Sciatic nerve (tissue), 2 donors: ENCODE results near the gene KLHDC7A. TPM values are rescaled to one million over a fixed set of nuclear protein-coding genes. Genes with fewer than 3 reads are reported as not detected.

ENCODE experiments used
- ATAC-seq: fragments of 200-7000 bp; cut with Tn5 transposase; one replicate; pipeline ENCODE4 v1.9.1; 2020; ENCODE audit warnings: mild to moderate bottlenecking, moderate library complexity
- DNase-seq: peaks from one replicate; pipeline ENCODE4 v3.0.0-alpha.2; 2020; ENCODE audit warnings: low spot score
- intact Hi-C: fragments of 100-400 bp; cut with DNase I; formaldehyde crosslinking; loops from one replicate; pipeline ENCODE4 v1.14.2; 2022
- total RNA-seq: library from RNA; stranded (reverse); fragmentation: NEBNext Ultra II Directional; extraction: Animal tissue kit (Norgen Biotek cat#: 25700); gene quantifications from one replicate; pipeline ENCODE4 v1.2.1, GENCODE V29; 2021
- donor health status: DM: no; HTN: no; CAD: no.
- donor health status: DM: no; HTN: no; CAD: no.

Gene KLHDC7A
- total RNA-seq, 1 donor from 2014 or later = not detected

DNA sequence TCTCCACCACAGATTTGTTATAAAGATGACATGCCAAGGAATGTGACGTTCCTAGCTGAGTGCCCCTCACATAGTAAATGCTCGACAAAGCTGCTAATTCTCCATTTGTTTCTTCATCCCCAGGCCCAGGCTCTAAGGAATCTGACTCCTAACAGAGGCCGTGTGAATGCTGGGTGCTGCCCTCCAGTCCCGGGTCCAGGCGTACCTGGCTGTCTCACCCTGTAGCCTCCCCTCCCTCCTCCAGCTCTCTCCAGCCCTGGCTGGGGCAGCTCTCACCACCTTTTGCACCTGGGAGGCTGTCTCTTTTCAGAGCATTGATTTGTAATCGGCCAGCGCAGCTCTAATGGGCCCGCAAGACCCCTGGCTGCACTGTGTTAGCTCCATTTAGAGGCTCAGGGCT is 11.2 kb upstream of the KLHDC7A start:
- ATAC-seq = no peak
- intact Hi-C loops = no loop called here
- DNase-seq = no peak

DNA sequence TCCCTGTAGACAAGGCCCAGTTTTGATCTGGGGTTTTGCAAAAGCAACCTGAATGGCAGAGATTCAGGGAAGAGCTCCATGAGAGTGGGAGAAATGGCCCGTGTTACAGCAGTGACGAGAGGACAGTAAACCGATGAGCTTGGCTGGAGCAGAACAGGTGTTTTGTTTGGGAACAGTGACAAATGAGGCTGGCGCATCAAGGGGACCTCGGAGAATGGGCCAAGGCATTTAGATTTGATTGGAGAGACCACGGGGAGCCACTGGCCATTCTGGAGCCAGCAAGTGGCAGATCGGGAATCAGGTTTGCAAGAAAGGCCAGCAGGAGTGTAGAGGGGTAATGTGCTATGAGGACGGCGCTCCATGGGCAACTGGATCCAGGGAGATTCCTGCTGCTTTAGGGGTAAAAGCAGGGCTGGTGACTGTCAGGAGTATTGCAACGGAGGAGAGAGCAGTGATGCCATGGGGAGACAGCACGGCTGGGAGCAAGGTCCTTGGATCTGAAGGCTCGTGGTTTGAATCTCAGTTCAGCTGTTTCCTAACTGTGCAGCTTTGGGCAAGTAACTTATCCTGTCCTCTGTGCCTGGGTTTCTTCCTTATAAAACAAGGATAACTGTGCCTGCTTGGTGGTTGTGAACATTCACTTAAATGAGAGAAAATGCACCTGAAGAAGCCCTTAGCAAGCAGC is 9.9 kb upstream of the KLHDC7A start:
- intact Hi-C loops = no loop called here
- DNase-seq = no peak
- no peak for ATAC-seq

DNA sequence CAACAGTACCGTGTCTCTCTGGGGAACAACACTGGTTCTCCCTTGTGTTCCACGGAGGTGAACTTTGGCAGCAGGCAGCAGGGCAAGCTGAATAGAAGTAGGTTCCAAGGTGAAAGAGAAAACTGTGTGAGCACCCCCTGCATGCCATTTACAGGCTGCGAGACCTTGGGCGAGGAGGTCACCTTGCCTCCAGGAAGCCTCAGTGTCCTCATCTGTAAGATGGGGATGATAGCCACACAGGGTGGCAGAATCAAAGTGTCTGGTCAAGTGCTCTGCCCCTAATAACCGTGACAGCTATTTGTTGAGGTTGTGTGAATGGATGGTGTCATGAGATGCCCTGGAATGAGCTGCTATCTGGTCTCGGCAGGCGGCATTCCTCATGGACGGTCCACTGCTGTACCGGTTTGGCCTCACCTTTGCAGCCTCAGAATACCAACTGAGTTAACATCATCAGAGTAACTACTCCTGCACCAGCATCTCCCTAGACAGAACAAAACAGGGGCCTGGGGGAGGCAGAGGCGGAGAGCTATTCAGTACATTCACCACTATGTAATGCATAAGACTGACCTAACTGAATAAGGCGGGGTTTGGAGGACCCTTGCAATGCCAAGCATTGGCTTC is 7.4 kb upstream of the KLHDC7A start:
- no peak for DNase-seq
- intact Hi-C loops = no loop called here
- no peak for ATAC-seq

DNA sequence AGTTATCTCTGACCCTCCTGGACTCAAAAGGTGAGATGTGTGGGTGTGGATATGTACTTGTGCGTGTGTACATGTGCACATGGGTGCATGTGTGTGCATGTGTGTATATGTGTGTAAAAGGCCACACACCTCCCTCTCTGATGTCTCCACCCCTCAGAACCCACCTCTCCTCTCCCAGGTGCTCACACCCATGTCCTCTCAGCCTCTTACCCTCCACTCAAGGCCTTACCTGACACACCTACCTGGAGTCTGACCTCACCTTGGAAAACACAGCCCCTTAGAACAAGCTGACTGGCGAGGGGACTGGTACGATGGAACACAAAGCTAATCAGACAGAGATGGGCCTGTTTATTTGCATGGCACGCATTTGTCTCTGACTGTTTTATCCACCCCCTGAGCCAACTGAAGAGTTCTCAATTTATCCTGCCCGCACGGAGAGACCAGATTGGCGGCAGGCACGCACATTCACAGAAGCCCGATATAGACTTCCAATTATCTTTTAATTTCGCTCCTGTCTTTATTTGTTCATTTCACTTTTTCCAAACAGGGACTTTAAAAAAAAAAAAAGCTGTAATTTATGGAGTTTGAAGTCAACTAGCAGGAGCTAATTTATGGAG is 6.1 kb upstream of the KLHDC7A start:
- ATAC-seq (no peak), DNase-seq (no peak)
- intact Hi-C loops = no loop called here

DNA sequence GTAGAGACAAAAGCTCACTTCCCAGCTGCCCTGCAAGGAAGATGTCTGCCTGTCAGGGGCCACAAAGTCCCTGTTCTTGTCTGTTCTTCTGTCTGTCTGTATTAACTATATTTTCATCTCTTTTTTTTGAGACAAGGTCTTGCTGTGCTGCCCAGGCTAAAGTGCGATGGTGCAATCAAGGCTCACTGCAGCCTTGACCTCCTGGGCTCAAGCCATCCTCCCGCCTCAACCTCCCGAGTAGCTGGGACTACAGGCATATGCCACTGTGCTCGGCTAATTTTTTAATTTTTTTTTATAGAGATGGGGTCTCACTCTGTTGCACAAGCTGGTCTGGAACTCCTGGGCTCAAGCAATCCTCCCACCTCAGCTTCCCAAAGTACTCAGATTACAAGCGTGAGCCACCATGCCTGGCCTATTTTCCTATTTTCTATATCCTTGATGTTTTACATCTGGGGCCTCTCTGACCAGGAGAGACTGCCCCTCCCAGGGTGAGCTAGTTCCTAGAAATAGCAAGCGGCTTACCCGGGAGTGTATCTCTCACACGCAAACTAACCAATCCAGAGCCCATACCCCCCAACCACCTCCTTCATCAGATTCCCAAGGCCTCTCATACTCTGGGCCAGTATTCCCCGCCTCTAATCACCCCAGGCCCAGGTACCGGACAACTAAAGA is 5.4 kb upstream of the KLHDC7A start:
- DNase-seq (no peak), ATAC-seq (no peak)
- intact Hi-C loops = no loop called here

DNA sequence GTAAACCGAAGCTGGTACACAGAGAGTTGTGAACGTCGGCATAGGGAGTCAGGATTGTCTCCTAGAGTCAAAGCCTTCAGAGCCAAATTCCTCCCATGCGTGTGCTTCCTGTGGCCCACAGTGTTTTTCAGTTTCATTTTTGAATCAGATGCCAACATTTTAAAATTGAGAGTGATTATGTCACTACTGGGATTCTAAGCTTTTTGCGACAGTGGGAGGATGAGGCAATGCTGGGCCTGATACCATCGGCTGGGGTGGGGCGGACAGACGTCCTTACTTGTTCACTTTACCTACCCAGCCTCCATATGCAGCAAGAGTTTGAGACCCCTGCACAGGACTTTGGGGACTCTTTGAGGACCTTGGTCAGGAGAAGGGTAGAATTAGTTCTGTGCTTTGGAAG is 1.3 kb upstream of the KLHDC7A start:
- ATAC-seq (no peak), DNase-seq (no peak)
- intact Hi-C loops = no loop called here

DNA sequence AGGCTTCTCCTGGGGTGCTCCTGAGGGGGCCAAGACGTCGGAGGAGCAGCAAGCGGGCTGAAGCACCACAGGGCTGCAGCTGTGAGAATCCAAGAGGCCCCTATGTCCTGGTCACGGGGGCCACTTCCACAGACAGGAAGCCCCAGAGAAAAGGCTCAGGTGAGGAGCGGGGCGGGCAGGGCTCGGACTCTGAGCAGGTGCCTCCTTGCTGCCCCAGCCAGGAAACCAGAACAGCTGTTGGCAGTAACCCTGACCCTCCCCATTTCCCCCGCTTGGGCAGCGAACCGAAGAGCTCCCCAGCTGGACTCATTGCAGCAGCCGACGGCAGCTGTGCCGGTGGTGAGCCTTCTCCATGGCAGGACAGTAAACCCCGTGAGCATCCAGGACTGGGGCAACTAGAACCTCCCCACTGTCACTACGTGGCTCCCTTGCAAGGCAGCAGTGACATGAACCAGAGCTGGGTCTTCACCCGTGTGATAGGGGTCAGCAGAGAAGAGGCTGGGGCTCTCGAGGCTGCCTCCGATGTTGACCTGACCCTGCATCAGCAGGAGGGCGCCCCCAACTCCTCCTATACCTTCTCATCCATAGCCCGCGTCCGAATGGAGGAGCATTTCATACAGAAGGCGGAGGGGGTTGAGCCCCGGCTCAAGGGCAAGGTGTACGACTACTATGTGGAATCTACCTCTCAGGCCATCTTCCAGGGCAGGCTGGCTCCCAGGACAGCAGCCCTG is 625 bp downstream of the KLHDC7A start:
- no peak for ATAC-seq
- no peak for DNase-seq
- intact Hi-C loops = no loop called here

DNA sequence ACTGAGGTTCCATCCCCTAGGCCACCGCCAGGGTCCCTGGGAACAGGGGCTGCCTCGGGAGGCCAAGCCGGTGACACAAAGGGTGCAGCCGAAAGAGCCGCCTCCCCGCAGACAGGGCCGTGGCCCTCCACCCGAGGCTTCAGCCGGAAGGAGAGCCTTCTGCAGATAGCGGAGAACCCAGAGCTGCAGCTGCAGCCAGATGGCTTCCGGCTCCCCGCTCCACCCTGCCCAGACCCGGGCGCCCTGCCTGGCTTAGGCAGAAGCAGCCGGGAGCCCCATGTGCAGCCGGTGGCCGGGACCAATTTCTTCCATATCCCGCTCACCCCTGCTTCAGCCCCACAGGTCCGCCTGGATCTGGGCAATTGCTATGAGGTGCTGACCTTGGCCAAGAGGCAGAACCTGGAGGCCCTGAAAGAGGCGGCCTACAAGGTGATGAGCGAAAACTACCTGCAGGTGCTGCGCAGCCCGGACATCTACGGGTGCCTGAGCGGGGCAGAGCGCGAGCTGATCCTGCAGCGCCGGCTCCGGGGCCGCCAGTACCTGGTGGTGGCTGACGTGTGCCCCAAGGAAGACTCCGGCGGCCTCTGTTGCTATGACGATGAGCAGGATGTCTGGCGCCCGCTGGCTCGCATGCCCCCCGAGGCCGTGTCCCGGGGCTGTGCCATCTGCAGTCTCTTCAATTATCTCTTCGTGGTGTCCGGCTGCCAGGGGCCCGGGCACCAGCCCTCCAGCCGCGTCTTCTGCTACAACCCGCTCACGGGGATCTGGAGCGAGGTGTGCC is 1.4 kb downstream of the KLHDC7A start:
- intact Hi-C loops = no loop called here
- no peak for ATAC-seq
- DNase-seq = no peak

DNA sequence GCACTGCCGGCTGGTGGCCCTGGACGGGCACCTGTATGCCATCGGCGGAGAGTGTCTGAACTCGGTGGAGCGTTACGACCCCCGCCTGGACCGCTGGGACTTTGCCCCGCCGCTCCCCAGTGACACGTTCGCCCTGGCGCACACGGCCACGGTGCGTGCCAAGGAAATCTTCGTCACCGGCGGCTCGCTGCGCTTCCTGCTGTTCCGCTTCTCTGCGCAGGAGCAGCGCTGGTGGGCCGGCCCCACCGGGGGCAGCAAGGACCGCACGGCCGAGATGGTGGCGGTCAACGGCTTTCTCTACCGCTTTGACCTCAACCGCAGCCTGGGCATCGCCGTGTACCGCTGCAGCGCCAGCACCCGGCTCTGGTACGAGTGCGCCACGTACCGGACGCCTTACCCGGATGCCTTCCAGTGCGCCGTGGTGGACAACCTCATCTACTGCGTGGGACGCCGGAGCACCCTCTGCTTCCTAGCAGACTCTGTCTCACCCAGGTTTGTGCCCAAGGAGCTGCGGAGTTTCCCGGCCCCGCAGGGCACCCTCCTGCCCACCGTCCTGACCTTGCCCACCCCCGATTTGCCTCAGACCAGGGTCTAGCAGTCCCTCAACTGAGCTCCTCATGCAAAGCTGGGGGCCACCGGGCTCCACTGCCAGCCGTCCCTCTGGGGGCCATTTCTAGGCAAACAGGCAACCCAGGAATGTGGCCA is 2.1 kb downstream of the KLHDC7A start:
- DNase-seq = no peak
- no peak for ATAC-seq
- intact Hi-C loops = no loop called here

DNA sequence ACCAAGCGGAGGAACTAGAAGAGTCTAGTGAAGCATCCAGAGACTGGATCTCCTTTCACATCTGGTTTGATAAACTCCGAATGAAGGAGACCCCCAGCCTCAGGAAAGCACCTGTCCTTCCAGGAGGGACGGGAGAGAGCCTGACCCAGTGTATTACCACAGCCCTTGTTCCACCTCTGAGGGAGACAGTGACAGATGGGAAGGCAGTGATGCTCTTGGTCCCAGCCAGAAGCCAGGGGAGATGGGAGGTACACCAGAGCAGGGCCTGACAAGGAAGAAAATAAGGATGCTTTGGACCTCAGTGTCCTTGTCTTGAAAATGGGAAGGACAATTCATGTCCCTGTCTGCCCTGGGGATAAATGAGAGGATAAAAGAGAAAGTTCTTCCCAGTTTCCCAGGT is 3.5 kb downstream of the KLHDC7A start:
- DNase-seq (no peak), ATAC-seq (no peak)
- intact Hi-C loops = no loop called here

DNA sequence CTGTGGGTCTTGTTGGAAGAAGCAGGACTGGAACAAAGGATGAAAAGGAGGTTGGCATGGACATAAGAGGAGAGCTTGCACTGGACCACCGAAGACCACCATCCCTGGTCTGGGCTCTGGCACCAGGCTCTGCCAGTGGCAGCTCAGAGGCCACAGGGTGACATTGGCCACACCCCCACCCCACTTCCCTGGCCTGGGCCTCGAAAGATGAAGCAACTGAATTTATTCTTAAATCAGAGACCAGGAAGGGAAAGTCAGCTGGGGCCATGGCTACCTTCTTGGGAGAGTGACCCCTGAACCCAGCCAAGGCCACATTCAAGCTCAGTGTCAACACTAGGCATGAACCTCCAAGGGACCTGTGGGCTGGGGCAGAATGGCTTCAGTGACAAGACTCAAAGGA is 4.0 kb downstream of the KLHDC7A start:
- DNase-seq = no peak
- no peak for ATAC-seq
- intact Hi-C loops = no loop called here

DNA sequence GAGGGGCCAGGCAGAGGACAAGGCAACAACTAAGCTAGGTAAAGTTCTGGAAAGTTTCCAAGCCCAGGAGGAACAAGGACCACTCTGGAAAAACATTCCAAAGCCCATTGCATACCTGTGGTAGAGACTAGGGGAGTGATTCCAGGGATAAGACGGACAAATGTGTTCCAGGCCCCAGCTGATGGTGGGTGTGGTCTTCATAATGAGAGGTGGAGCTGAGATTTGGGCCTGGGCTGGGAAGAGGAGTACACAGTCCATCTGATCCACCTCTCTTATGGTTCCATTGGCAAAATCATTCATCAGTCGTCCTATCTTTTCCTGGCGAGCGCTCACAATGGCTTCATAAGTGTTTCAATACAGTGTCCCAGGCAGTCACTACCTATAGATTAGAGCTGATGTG is 4.5 kb downstream of the KLHDC7A start:
- intact Hi-C loops = no loop called here
- ATAC-seq (no peak), DNase-seq (no peak)

DNA sequence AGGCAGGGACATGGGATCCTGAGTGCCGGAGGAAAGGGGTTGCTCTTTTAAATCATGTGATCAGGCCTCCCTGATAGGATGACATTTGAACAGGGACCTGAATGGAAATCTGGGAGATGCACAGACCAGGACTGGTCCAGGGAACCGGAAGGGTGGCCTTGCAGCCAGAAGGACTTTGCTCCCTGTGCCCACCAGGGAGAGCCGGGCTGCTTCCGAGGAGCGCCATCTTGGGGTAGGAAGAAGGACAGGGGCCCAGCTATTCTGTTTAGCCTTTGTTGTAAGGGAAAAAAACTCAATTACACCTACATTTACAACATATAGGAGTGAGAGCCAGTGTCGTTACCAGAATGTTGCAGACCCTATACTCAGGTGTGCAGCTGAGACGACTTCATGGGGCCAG is 5.5 kb downstream of the KLHDC7A start:
- intact Hi-C loops = no loop called here
- DNase-seq = no peak
- no peak for ATAC-seq

DNA sequence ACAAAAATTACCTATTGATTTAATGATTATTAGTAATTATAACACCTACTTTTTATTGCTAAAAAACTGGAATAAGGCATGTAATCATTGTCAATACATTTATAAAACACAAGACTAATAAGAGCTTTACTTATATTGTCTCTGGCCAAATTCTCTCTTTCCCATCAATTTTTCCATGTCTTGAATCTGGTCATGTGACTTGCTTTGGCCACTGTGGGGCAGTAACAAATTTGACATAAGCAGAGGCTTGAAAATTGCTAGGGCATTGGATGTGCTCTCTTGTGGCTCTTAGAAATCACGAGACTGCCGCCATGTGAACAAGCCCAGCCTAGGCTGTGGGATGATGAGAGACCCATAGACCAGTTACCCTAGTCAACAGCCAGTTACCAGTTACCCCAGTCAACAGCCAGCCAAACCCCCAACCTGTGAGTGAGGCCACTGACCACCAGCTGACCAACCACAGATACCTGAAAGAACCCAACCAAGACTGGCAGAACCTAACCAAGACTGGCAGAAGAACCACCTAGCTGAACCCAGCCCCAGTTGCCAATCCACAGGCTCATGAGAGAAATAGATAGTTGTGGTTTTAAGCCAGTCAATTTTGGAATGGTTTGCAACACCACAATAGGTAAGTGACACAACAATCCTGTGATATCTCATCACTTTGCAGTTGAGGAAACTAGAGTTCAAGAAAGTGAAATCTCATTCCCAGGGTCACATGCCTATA is 8.8 kb downstream of the KLHDC7A start:
- ATAC-seq = no peak
- DNase-seq = no peak
- intact Hi-C loops = no loop called here

DNA sequence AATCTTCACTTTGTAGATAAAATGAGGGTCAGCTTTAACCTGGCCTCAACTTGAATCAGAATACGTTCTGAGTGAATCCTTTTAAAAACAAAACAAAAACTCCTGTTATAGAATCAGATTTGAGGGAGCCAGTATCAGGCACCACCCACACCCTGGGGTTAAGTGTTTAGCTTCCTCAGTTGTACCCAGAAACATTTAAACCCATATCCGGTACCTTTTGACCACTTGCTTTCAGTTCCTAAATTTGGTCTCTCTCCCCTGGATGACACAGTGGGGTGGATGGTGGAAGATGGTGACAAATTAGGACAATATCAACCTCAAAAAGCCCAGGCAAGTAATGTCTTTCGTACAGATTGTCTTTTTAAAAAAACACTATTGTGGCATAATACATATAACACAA is 10.4 kb downstream of the KLHDC7A start:
- intact Hi-C loops = no loop called here
- ATAC-seq = no peak

DNA sequence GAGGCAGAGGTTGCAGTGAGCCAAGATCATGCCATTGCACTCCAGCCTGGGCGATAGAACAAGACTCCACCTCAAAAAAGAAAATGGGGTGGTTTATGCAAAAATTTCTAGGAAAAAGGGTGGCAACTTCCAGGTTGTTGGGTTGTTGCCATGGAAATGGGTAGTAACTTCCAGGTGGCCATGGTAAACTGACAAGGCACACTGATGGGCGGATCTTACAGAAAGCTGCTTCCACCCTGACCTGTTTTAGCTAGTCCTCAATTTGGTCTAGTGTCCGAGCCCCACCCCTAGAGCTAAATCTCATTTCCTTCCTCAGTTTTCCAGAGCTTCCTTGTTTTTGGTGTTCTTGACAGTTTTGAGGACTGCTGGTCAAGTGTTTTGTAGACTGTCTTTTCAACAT is 13.6 kb downstream of the KLHDC7A start:
- DNase-seq (no peak), ATAC-seq (no peak)
- intact Hi-C loops = no loop called here

More for the DNA sequence above, 10.4 kb downstream of the KLHDC7A start:
- no peak for DNase-seq

DNA sequence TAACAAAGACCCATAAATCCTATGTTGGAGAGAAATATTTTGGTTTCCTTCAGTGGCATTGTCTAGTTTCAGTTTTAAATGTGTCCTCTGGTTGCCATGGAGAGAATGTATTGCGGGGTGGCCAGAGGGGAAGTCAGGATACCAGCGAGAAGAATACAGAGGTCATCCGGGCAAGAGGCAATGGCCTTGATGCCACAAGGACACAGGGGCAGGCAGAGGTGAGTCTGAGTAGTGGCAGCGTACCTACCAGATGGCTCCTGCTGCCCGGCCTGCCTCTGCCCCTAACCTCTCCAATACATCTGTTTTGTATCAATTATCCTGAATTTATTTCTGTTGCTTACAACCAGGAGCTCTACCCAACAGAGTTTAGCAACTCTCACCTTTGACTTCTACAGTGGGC is 14.9 kb downstream of the KLHDC7A start:
- intact Hi-C loops = no loop called here
- no peak for ATAC-seq
- no peak for DNase-seq

DNA sequence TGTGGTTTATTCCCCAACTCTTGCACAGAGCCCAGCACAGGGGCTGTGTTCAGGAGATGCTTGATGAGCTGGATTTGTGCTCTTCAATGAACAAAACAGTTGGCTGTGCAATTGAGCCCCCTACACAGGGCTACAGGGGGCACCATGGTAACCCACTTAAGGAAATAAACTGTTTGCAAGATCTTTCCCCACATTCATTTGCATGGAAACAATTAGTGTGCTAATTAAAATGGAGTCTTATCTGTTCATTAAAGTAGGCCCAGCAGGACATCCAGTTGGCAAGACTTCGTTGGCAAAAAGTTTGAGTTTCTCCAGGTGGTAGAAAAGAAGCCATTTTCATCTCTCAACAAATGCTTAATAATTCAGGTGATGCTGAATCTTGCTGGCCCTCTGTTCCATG is 15.3 kb downstream of the KLHDC7A start:
- intact Hi-C loops = no loop called here
- DNase-seq = no peak

More for the DNA sequence above, 15.3 kb downstream of the KLHDC7A start:
- ATAC-seq = no peak
